ENCODE results near the gene ZBTB7B.

The ZBTB7B gene

DNA sequence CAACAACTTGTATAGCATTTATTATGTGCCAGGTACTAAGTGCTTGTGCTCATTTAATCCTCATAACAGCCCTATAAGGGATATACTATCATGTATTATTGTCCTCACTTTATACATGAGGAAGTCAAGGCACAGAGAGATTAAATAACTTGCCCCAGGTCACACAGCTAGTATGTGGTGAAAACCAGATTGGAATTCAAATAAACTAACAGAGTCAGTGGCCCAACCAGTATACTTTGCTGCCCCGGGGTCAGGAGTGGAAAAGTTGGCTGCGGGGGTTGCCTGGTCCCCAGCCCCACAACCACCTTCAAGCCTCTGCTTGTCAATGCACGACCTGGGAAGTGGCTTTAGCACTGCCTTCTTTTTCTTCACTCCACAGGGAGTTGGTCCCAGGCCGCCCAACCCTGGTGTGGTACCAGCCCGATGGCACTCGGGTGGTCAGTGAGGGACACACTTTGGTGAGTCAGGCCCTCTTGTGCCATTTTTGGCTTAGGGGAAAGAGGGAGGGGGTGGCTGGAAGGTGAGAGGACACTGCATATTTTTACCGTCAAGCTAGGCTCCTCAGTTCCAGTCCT lies 51.0 kb downstream of the ZBTB7B start (continued):
- TF ChIP-seq, protein P1, sequence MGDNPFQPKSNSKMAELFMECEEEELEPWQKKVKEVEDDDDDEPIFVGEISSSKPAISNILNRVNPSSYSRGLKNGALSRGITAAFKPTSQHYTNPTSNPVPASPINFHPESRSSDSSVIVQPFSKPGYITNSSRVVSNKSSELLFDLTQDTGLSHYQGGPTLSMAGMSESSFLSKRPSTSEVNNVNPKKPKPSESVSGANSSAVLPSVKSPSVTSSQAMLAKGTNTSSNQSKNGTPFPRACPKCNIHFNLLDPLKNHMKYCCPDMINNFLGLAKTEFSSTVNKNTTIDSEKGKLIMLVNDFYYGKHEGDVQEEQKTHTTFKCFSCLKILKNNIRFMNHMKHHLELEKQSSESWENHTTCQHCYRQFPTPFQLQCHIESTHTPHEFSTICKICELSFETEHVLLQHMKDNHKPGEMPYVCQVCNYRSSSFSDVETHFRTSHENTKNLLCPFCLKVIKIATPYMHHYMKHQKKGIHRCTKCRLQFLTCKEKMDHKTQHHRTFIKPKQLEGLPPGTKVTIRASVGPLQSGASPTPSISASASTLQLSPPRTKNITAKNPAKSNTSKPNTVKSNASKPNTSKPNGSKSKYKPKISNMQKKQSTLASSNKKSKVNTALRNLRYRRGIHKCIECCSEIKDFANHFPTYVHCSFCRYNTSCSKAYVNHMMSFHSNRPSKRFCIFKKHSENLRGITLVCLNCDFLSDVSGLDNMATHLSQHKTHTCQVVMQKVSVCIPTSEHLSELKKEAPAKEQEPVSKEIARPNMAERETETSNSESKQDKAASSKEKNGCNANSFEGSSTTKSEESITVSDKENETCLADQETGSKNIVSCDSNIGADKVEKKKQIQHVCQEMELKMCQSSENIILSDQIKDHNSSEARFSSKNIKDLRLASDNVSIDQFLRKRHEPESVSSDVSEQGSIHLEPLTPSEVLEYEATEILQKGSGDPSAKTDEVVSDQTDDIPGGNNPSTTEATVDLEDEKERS (tag by site-specific recombination; IDR thresholded peaks at IDR 0.05), result no peak
- no peak for TF ChIP-seq MYNN (tag by site-specific recombination; IDR thresholded peaks at IDR 0.05; ENCODE audit: borderline replicate concordance)
- no peak for TF ChIP-seq ZNF785 (tag by site-specific recombination; IDR thresholded peaks at IDR 0.05)
- TF ChIP-seq TRIM28 (IDR thresholded peaks at IDR 0.05; ENCODE audit: borderline replicate concordance, low read length), result no peak
- TF ChIP-seq ZNF777 (tag by site-specific recombination; IDR thresholded peaks at IDR 0.05; ENCODE audit: borderline replicate concordance), result no peak
- TF ChIP-seq ZNF843 (tag by site-specific recombination; IDR thresholded peaks at IDR 0.05), result no peak

DNA sequence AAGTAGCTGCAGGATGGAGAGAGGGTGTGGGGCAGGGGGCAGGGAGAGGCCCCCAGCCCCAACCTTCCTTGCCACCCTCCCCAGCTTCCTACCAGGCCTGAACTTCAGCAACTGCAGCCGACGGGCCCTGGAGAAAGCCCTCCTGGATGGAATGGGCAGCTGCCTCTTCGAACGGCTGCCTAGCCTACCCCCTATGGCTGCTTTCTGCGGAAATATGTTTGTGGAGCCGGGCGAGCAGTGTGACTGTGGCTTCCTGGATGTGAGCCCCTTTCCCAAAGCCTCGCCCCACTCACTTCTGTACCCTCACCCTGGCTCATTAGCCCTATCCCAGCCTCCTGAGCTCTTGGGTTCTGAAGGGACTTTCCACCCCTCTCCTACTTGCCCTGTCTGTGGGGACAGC lies 54.5 kb downstream of the ZBTB7B start:
- TF ChIP-seq KLF9 (tag by site-specific recombination; IDR thresholded peaks at IDR 0.05; ENCODE audit: low read depth) (no peak), ZNF558 (tag by site-specific recombination; IDR thresholded peaks at IDR 0.05) (no peak), ZNF366 (tag by site-specific recombination; conservative IDR thresholded peaks at IDR 0.05) (no peak), ZNF121 (tag by site-specific recombination; IDR thresholded peaks at IDR 0.05) (no peak), GLI2 (tag by site-specific recombination; IDR thresholded peaks at IDR 0.05; ENCODE audit: borderline replicate concordance, low read depth) (no peak), ZNF76 (tag by site-specific recombination; IDR thresholded peaks at IDR 0.05; ENCODE audit: borderline replicate concordance, low read depth) (no peak), ZNF670 (tag by site-specific recombination; IDR thresholded peaks at IDR 0.05; ENCODE audit: low read depth) (no peak), ZNF169 (tag by site-specific recombination; IDR thresholded peaks at IDR 0.05) (no peak), ZSCAN18 (tag by site-specific recombination; IDR thresholded peaks at IDR 0.05) (no peak), GLI4 (tag by site-specific recombination; IDR thresholded peaks at IDR 0.05) (no peak), ZNF394 (tag by site-specific recombination; IDR thresholded peaks at IDR 0.05; ENCODE audit: borderline replicate concordance) (no peak), ZBTB26 (tag by site-specific recombination; optimal IDR thresholded peaks at IDR 0.05) (no peak), HOXC10 (CRISPR knock-in tag; IDR thresholded peaks at IDR 0.05) (no peak), KLF17 (tag by site-specific recombination; IDR thresholded peaks at IDR 0.05) (no peak), ZNF843 (tag by site-specific recombination; IDR thresholded peaks at IDR 0.05) (no peak), ZFP37 (tag by site-specific recombination; IDR thresholded peaks at IDR 0.05) (no peak), ZNF350 (tag by site-specific recombination; IDR thresholded peaks at IDR 0.05) (no peak), ZFP41 (tag by site-specific recombination; IDR thresholded peaks at IDR 0.05; ENCODE audit: borderline replicate concordance) (no peak)
- TF ChIP-seq, protein P2, sequence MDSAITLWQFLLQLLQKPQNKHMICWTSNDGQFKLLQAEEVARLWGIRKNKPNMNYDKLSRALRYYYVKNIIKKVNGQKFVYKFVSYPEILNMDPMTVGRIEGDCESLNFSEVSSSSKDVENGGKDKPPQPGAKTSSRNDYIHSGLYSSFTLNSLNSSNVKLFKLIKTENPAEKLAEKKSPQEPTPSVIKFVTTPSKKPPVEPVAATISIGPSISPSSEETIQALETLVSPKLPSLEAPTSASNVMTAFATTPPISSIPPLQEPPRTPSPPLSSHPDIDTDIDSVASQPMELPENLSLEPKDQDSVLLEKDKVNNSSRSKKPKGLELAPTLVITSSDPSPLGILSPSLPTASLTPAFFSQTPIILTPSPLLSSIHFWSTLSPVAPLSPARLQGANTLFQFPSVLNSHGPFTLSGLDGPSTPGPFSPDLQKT (IDR thresholded peaks at IDR 0.05; ENCODE audit: borderline replicate concordance, low read depth, low read length), result no peak
- TF ChIP-seq, protein P3, sequence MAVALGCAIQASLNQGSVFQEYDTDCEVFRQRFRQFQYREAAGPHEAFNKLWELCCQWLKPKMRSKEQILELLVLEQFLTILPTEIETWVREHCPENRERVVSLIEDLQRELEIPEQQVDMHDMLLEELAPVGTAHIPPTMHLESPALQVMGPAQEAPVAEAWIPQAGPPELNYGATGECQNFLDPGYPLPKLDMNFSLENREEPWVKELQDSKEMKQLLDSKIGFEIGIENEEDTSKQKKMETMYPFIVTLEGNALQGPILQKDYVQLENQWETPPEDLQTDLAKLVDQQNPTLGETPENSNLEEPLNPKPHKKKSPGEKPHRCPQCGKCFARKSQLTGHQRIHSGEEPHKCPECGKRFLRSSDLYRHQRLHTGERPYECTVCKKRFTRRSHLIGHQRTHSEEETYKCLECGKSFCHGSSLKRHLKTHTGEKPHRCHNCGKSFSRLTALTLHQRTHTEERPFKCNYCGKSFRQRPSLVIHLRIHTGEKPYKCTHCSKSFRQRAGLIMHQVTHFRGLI (tag by site-specific recombination; IDR thresholded peaks at IDR 0.05), result no peak
- Histone ChIP-seq H3K36me3 (ENCODE audit: control insufficient read depth in 2 of 2, insufficient read depth in 1 of 2, low read length in 2 of 2) (peaks cover 0 to 69% of the 10 kb centered on the region in 2 experiments; a peak in 1 of 3 replicates), H3K4me1 (ENCODE audit: control insufficient read depth, insufficient read depth, low read length) (no peaks in the 10 kb centered on the region; the same call in 1 of the 2 replicates), H3K9me3 (ENCODE audit: control insufficient read depth, insufficient read depth, low read depth, low read length) (no peaks in the 10 kb centered on the region), H3K27ac (ENCODE audit: extremely low read depth, low read depth, low read length) (no peak overlapping the region), H3K4me3 (ENCODE audit: low read depth, low read length) (no peak overlapping the region)
- POLR2A ChIA-PET, result interaction anchor here (0.6 to 1.4 kb wide), 2 partner anchors 36 to 85 kb away, joined by 3 read pairs; no protein-coding TSS in a partner anchor
- CTCF ChIA-PET, result interaction anchor here (0.5 to 10.9 kb wide), 7 partner anchors 8 to 591 kb away, joined by 3 to 117 read pairs (median 3); no protein-coding TSS in a partner anchor

Data from HEK293 (cell line).